H9 (cell line): ENCODE data around the gene CDH15. TPM values are rescaled to one million over a fixed set of nuclear protein-coding genes. Genes with fewer than 3 reads are reported as not detected.

ENCODE experiments used
- DNase-seq: peaks from one replicate; pipeline ENCODE4 v3.0.0-alpha.2; 2017
- H2AFZ ChIP-seq: one replicate; pipeline ENCODE4 v1.6.1; 2013; ENCODE audit warnings: mild to moderate bottlenecking, low read length, control low read depth, moderate library complexity
- H2AK5ac ChIP-seq: 2 replicates; pipeline ENCODE4 v1.6.1; 2013; ENCODE audit warnings: low read length, control low read depth, mixed read lengths; ENCODE audit not compliant: insufficient read length
- H2BK120ac ChIP-seq: one replicate; pipeline ENCODE4 v1.6.1; 2013; ENCODE audit warnings: low read depth, mild to moderate bottlenecking, low read length, control low read depth, inconsistent platforms; ENCODE audit not compliant: poor library complexity, severe bottlenecking
- H2BK12ac ChIP-seq: 2 replicates; pipeline ENCODE4 v1.6.1; 2013; ENCODE audit warnings: low read length, control low read depth, mixed read lengths, low read depth; ENCODE audit not compliant: insufficient read length
- H2BK15ac ChIP-seq: 2 replicates; pipeline ENCODE4 v1.6.1; 2013; ENCODE audit warnings: low read depth, low read length, control low read depth
- H2BK20ac ChIP-seq: one replicate; pipeline ENCODE4 v1.6.1; 2013; ENCODE audit warnings: low read depth, mild to moderate bottlenecking, low read length, control low read depth, inconsistent platforms; ENCODE audit not compliant: poor library complexity, severe bottlenecking
- H2BK5ac ChIP-seq: 2 replicates; pipeline ENCODE4 v1.6.1; 2013; ENCODE audit warnings: low read length, control low read depth, mixed read lengths; ENCODE audit not compliant: insufficient read length
- H3K14ac ChIP-seq: 2 replicates; pipeline ENCODE4 v1.6.1; 2013; ENCODE audit warnings: low read length, control low read depth; ENCODE audit not compliant: insufficient read depth
- H3K18ac ChIP-seq: 2 replicates; pipeline ENCODE4 v1.6.1; 2013; ENCODE audit warnings: low read depth, mild to moderate bottlenecking, mixed read lengths, low read length, control low read depth; ENCODE audit not compliant: insufficient read length
- H3K23ac ChIP-seq: 2 replicates; pipeline ENCODE4 v1.6.1; 2013; ENCODE audit warnings: low read length, control low read depth, mixed read lengths, low read depth; ENCODE audit not compliant: insufficient read length
- H3K23me2 ChIP-seq: 2 replicates; pipeline ENCODE4 v1.6.1; 2013; ENCODE audit warnings: low read depth, mild to moderate bottlenecking, mixed read lengths, low read length, control low read depth; ENCODE audit not compliant: insufficient read length, poor library complexity, severe bottlenecking
- H3K27ac ChIP-seq: 2 replicates; pipeline ENCODE4 v1.5.1; 2013; ENCODE audit warnings: low read length, control low read depth, mixed read lengths, low read depth; ENCODE audit not compliant: insufficient read length
- H3K27me3 ChIP-seq: 2 replicates; pipeline ENCODE4 v1.6.1; 2013; ENCODE audit warnings: low read length, control low read depth, inconsistent platforms; ENCODE audit not compliant: insufficient read depth
- H3K4ac ChIP-seq: 2 replicates; pipeline ENCODE4 v1.6.1; 2013; ENCODE audit warnings: low read depth, mild to moderate bottlenecking, control low read depth, inconsistent platforms, low read length, moderate library complexity
- H3K4me1 ChIP-seq: 2 replicates; pipeline ENCODE4 v1.6.1; 2013; ENCODE audit warnings: low read length, control low read depth, inconsistent platforms; ENCODE audit not compliant: insufficient read depth
- H3K4me2 ChIP-seq: 2 replicates; pipeline ENCODE4 v1.6.1; 2013; ENCODE audit warnings: low read length, control low read depth, mixed read lengths; ENCODE audit not compliant: insufficient read length, insufficient read depth
- H3K56ac ChIP-seq: 2 replicates; pipeline ENCODE4 v1.6.1; 2013; ENCODE audit warnings: low read depth, mild to moderate bottlenecking, mixed read lengths, low read length, control low read depth; ENCODE audit not compliant: insufficient read length
- H3K79me1 ChIP-seq: 2 replicates; pipeline ENCODE4 v1.6.1; 2013; ENCODE audit warnings: low read depth, mild to moderate bottlenecking, moderate library complexity, low read length, control low read depth, inconsistent platforms; ENCODE audit not compliant: insufficient read depth, poor library complexity, severe bottlenecking
- H3K79me2 ChIP-seq: 2 replicates; pipeline ENCODE4 v1.6.1; 2013; ENCODE audit warnings: low read length, control low read depth, inconsistent platforms; ENCODE audit not compliant: insufficient read depth
- H3K9ac ChIP-seq: 2 replicates; pipeline ENCODE4 v1.6.1; 2013; ENCODE audit warnings: low read length, control low read depth, mixed read lengths; ENCODE audit not compliant: insufficient read length; ENCODE audit errors: extremely low read depth
- H3K9me3 ChIP-seq: one replicate; pipeline ENCODE4 v1.6.1; 2013; ENCODE audit warnings: low read depth, low read length, inconsistent platforms; ENCODE audit not compliant: control insufficient read depth
- H3T11ph ChIP-seq: one replicate; pipeline ENCODE4 v1.6.1; 2013; ENCODE audit warnings: mild to moderate bottlenecking, low read length, control low read depth, inconsistent platforms
- H4K20me1 ChIP-seq: one replicate; pipeline ENCODE4 v1.6.1; 2013; ENCODE audit not compliant: control insufficient read depth, insufficient read length, insufficient read depth
- H4K5ac ChIP-seq: 2 replicates; pipeline ENCODE4 v1.6.1; 2013; ENCODE audit warnings: low read depth, mild to moderate bottlenecking, mixed read lengths, low read length, control low read depth; ENCODE audit not compliant: insufficient read length
- H4K8ac ChIP-seq: replicated peaks from 2 replicates; pipeline ENCODE4 v1.6.1; 2013; ENCODE audit warnings: low read length, control low read depth, mixed read lengths, low read depth; ENCODE audit not compliant: insufficient read length
- H4K91ac ChIP-seq: 2 replicates; pipeline ENCODE4 v1.6.1; 2013; ENCODE audit warnings: low read depth, mild to moderate bottlenecking, moderate library complexity, mixed read lengths, low read length, control low read depth; ENCODE audit not compliant: insufficient read length
- H3K27ac Mint-ChIP-seq, 3 experiments: 2 replicates in 2 of 3; 3 replicates in 1 of 3; pipeline ENCODE4 v1.8.0; 2020 to 2021; ENCODE audit warnings: mixed read lengths in 3 of 3, mild to moderate bottlenecking in 1 of 3, moderate library complexity in 1 of 3
- H3K27me3 Mint-ChIP-seq: 2 replicates; pipeline ENCODE4 v1.8.0; 2021; ENCODE audit warnings: low read depth, mild to moderate bottlenecking, moderate library complexity, mixed read lengths
- H3K36me3 Mint-ChIP-seq, 3 experiments: 2 replicates in 2 of 3; 3 replicates in 1 of 3; pipeline ENCODE4 v1.8.0; 2020 to 2021; ENCODE audit warnings: low read depth in 3 of 3, mixed read lengths in 3 of 3; ENCODE audit not compliant: insufficient read depth in 1 of 3
- H3K4me1 Mint-ChIP-seq, 2 experiments: 2 replicates each; pipeline ENCODE4 v1.8.0; 2020; ENCODE audit warnings: mixed read lengths in 2 of 2
- H3K4me3 Mint-ChIP-seq, 2 experiments: 2 replicates in 1 of 2; 3 replicates in 1 of 2; pipeline ENCODE4 v1.8.0; 2020 to 2021; ENCODE audit warnings: mild to moderate bottlenecking in 2 of 2, mixed read lengths in 2 of 2, moderate library complexity in 1 of 2
- H3K9me3 Mint-ChIP-seq, 2 experiments: 2 replicates in 1 of 2; 3 replicates in 1 of 2; pipeline ENCODE4 v1.8.0; 2020; ENCODE audit warnings: mild to moderate bottlenecking in 2 of 2, mixed read lengths in 2 of 2, moderate library complexity in 1 of 2
- WGBS: extraction: QIAGEN DNeasy Blood & Tissue Kit; methylation state at CpG from one replicate; pipeline ENCODE4 v1.1.7; 2013; ENCODE audit warnings: missing lambda C conversion rate, low lambda C conversion rate, mixed read lengths; ENCODE audit not compliant: insufficient read length; ENCODE audit errors: extremely low coverage; 5-methylcytosine and 5-hydroxymethylcytosine counted together
- total RNA-seq: library from RNA; stranded (reverse); gene quantifications from 2 replicates; pipeline ENCODE4 v1.2.1, GENCODE V29; 2021
- TF ChIP-seq, protein P1 (sequence below): fragments of 200-600 bp; sonication (generic); conservative IDR thresholded peaks from 3 replicates; pipeline ENCODE4 v1.8.0; 2021; ENCODE audit warnings: antibody characterized with exemption, mild to moderate bottlenecking

Gene CDH15
- total RNA-seq, 1 experiment from 2014 or later, result 0.28 TPM

DNA sequence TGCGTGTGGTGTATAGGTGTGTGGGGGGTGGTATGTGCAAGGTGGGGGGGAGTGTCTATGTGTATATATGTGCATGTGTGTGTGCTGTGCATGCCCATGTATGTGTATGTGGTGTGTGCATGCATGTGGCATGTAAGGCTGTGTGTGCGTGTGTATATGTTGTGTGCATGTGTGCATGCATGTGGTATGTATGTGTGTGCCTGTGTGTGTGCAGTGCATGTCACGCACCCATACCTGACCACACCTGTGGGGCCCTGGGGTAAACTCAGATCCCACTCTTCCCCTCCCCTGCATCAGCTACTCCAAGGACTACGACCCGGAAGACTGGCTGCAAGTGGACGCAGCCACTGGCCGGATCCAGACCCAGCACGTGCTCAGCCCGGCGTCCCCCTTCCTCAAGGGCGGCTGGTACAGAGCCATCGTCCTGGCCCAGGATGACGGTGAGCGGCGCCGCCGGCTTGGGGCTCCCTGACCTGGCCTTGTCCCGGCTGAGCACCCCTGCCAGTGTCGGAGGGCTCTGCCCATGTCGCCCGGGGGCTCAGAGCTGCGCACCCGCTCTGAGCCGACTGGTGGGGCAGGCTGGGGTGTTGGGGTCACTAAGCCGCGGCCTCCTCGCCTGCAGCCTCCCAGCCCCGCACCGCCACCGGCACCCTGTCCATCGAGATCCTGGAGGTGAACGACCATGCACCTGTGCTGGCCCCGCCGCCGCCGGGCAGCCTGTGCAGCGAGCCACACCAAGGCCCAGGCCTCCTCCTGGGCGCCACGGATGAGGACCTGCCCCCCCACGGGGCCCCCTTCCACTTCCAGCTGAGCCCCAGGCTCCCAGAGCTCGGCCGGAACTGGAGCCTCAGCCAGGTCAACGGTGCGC is 19.7 kb downstream of the CDH15 start:
- Histone ChIP-seq H4K5ac (no peak overlapping the region), H2AK5ac (no peak overlapping the region), H2BK15ac (no peak overlapping the region), H3K4ac (no peak overlapping the region), H2BK120ac (no peak overlapping the region), H3K9me3 (no peaks in the 10 kb centered on the region), H4K8ac (no peak overlapping the region), H3K4me1 (no peaks in the 10 kb centered on the region), H3K79me2 (no peaks in the 10 kb centered on the region), H2AFZ (no peak overlapping the region), H3K23ac (no peak overlapping the region), H2BK20ac (no peak overlapping the region), H3K27me3 (no peaks in the 10 kb centered on the region; the same call in 1 of the 2 replicates), H3T11ph (no peak overlapping the region), H4K91ac (no peak overlapping the region), H3K56ac (no peak overlapping the region), H3K23me2 (peaks cover 5% of the 10 kb centered on the region), H3K4me2 (no peak overlapping the region), H3K79me1 (no peaks in the 10 kb centered on the region), H3K18ac (no peak overlapping the region), H2BK12ac (no peak overlapping the region), H4K20me1 (no peaks in the 10 kb centered on the region), H3K27ac (no peak overlapping the region), H3K14ac (no peak overlapping the region), H2BK5ac (no peak overlapping the region), H3K9ac (no peak overlapping the region)
- peaks cover 36% of the 10 kb centered on the region for H3K27me3 Mint-ChIP-seq
- H3K9me3 Mint-ChIP-seq, result peaks cover 5% of the 10 kb centered on the region in 2 experiments; a peak in 2 of 5 replicates
- no peaks in the 10 kb centered on the region for H3K4me1 Mint-ChIP-seq
- H3K4me3 Mint-ChIP-seq, result peak overlapping the region in 1 of 2 experiments; percentile 59; a peak in 2 of 5 replicates
- WGBS, result no CpG with 5 or more reads among the region's 44 CpGs
- H3K36me3 Mint-ChIP-seq, result no peaks in the 10 kb centered on the region
- peak; percentile 35 for DNase-seq
- H3K27ac Mint-ChIP-seq, result no peak overlapping the region
- TF ChIP-seq, protein P1, sequence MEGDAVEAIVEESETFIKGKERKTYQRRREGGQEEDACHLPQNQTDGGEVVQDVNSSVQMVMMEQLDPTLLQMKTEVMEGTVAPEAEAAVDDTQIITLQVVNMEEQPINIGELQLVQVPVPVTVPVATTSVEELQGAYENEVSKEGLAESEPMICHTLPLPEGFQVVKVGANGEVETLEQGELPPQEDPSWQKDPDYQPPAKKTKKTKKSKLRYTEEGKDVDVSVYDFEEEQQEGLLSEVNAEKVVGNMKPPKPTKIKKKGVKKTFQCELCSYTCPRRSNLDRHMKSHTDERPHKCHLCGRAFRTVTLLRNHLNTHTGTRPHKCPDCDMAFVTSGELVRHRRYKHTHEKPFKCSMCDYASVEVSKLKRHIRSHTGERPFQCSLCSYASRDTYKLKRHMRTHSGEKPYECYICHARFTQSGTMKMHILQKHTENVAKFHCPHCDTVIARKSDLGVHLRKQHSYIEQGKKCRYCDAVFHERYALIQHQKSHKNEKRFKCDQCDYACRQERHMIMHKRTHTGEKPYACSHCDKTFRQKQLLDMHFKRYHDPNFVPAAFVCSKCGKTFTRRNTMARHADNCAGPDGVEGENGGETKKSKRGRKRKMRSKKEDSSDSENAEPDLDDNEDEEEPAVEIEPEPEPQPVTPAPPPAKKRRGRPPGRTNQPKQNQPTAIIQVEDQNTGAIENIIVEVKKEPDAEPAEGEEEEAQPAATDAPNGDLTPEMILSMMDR, result no peak
